ENCODE results near the gene TOMM34. TPM values are rescaled to one million over a fixed set of nuclear protein-coding genes. Genes with fewer than 3 reads are reported as not detected.
A peak's percentile ranks its signal among the peaks of the same experiment; 100 is the strongest.

Gene TOMM34
- total and polyA plus RNA-seq, 11 donors: 5.4 to 27.4 (median 12.7) TPM

- no peak overlapping the region for H3K4me3 ChIP-seq
- peak overlapping the region in 2 of 12 donors; percentile 7 to 62 for H3K27ac ChIP-seq
- H3K27me3 ChIP-seq: no peaks in the 10 kb centered on the region
- TF ChIP-seq, protein P1, sequence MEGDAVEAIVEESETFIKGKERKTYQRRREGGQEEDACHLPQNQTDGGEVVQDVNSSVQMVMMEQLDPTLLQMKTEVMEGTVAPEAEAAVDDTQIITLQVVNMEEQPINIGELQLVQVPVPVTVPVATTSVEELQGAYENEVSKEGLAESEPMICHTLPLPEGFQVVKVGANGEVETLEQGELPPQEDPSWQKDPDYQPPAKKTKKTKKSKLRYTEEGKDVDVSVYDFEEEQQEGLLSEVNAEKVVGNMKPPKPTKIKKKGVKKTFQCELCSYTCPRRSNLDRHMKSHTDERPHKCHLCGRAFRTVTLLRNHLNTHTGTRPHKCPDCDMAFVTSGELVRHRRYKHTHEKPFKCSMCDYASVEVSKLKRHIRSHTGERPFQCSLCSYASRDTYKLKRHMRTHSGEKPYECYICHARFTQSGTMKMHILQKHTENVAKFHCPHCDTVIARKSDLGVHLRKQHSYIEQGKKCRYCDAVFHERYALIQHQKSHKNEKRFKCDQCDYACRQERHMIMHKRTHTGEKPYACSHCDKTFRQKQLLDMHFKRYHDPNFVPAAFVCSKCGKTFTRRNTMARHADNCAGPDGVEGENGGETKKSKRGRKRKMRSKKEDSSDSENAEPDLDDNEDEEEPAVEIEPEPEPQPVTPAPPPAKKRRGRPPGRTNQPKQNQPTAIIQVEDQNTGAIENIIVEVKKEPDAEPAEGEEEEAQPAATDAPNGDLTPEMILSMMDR (IDR thresholded peaks at IDR 0.05): no peak
- TF ChIP-seq POLR2A (IDR thresholded peaks at IDR 0.05): no peak
- intact Hi-C loops (cut with DNase I): no loop called here
- DNase-seq (no peak), ATAC-seq (peak; percentile 50 to 78 (median 63))
- no peaks in the 10 kb centered on the region for H3K9me3 ChIP-seq
- H3K4me1 ChIP-seq: peaks cover 0 to 5% (median 0%) of the 10 kb centered on the region in 12 donors
- WGBS, 4 donors: 68 to 88% (median 75%) methylated on average over 6 of the region's 6 CpGs
- H3K36me3 ChIP-seq: peaks cover 0 to 100% (median 90%) of the 10 kb centered on the region in 9 donors
These were observed 14.9 kb downstream of the TOMM34 start for GRCh38 chr20:44945261-44945660.

DNA sequence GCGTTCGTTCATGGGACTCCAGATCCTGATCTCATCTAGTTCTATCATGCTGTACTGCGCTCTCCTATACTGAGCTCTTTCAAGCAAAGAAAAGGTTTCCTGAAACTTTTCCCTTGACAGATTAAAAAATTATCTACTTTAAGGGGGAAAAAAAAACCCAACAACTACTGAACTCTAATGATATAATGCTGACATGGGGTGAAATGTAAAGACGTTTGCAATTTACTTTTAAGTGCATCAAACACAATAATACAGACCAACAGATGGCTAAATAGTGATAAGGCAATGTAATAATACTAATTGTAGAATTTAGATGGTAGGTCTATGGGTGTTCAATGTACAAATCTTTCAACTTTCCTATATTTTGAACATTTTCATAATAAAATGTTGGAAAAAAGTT is 16.4 kb downstream of the TOMM34 start:
- no peak overlapping the region for H3K27ac ChIP-seq
- intact Hi-C loops (cut with DNase I): no loop called here
- no peak overlapping the region for H3K4me3 ChIP-seq
- TF ChIP-seq, protein P1 (IDR thresholded peaks at IDR 0.05): no peak
- no peak for TF ChIP-seq POLR2A (IDR thresholded peaks at IDR 0.05)
- peaks cover 0 to 5% (median 0%) of the 10 kb centered on the region in 12 donors for H3K4me1 ChIP-seq
- no peaks in the 10 kb centered on the region for H3K9me3 ChIP-seq
- 90 to 95% (median 94%) methylated on average over 4 of the region's 4 CpGs for WGBS, 4 donors
- ATAC-seq (no peak), DNase-seq (no peak)
- no peaks in the 10 kb centered on the region for H3K27me3 ChIP-seq
- H3K36me3 ChIP-seq: peaks cover 0 to 93% (median 76%) of the 10 kb centered on the region in 9 donors

GRCh38 chr20:44942264-44942973 is 17.8 kb downstream of the TOMM34 start:
- Histone ChIP-seq H3K36me3 (peaks cover 0 to 84% (median 67%) of the 10 kb centered on the region in 9 donors), H3K27me3 (no peaks in the 10 kb centered on the region), H3K27ac (no peak overlapping the region), H3K4me1 (peaks cover 0 to 5% (median 0%) of the 10 kb centered on the region in 12 donors), H3K4me3 (peak overlapping the region in 3 of 12 donors; percentile 9 to 33 (median 32)), H3K9me3 (no peaks in the 10 kb centered on the region)
- 81 to 96% (median 87%) methylated on average over 2 to 4 of the region's 4 CpGs for WGBS, 4 donors
- intact Hi-C loops (cut with DNase I): no loop called here
- DNase-seq (no peak), ATAC-seq (peak in 2 of 4 donors; percentile 7 to 27)
- TF ChIP-seq POLR2A (IDR thresholded peaks at IDR 0.05): no peak
- TF ChIP-seq, protein P1 (IDR thresholded peaks at IDR 0.05): peak in 2 of 12 donors; percentile 8 to 10

DNA sequence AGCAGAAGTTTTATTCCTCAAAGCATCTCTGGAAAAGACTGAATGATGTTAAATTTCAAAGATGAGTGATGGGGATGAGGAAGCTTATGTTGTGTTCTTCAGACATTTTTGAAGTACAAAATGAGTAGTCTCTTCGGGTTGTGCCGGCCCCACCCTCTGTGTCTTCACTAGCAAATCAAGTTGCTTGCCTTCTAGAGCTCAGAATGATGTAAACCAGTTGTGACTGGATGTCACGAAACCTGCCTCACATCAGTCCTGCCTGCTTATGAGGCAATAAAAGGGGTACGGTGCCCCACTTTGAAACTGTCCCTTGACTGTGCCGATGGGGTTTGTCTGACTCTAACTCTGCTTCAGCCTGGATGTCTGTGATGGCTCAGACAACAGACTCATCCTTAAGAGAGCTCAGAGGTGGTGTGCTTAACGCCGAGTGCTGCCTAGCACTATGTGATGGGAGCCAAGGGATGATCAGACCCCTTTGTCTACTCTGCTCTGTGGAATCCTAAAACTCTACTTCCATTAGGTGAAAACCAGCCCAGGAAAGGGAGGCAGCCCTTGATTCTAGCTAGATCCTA is 19.0 kb downstream of the TOMM34 start:
- Histone ChIP-seq H3K4me3 (no peak overlapping the region), H3K9me3 (no peaks in the 10 kb centered on the region), H3K4me1 (no peaks in the 10 kb centered on the region), H3K27ac (no peak overlapping the region), H3K36me3 (peaks cover 0 to 82% (median 55%) of the 10 kb centered on the region in 9 donors), H3K27me3 (no peaks in the 10 kb centered on the region)
- WGBS, 4 donors: 89 to 93% (median 92%) methylated on average over 7 of the region's 7 CpGs
- no peak for ATAC-seq
- no peak for TF ChIP-seq POLR2A (IDR thresholded peaks at IDR 0.05)
- TF ChIP-seq, protein P1 (IDR thresholded peaks at IDR 0.05): no peak
- intact Hi-C loops (cut with DNase I): no loop called here
- no peak for DNase-seq

Measured in heart left ventricle (tissue), 16 donors.